Endothelial cell of coronary artery (primary cell): ENCODE data around the gene KRTAP2-1. TPM values are rescaled to one million over a fixed set of nuclear protein-coding genes. Genes with fewer than 3 reads are reported as not detected.

Experiments used
- total RNA-seq: library from RNA; depleted of rRNA; stranded (reverse); fragments of >200 nt; gene quantifications from 2 replicates; pipeline ENCODE4 v1.2.3, GENCODE V29; 2014

Gene KRTAP2-1, protein sequence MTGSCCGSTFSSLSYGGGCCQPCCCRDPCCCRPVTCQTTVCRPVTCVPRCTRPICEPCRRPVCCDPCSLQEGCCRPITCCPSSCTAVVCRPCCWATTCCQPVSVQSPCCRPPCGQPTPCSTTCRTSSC
- not detected in 2 replicates for total RNA-seq

GRCh38 chr17:41046735-41047465 is at the start of gene KRTAP2-1:
KRTAP2-1 (minus strand) TSS chr17:41047316; CDS start chr17:41047267, 49 bp downstream.

GRCh38 chr17:41084100-41084856 is 37.2 kb upstream of the KRTAP2-1 start, which contains the start of gene KRTAP4-7:
KRTAP4-7 (plus strand) TSS chr17:41084150; CDS start chr17:41084207, 57 bp downstream.

DNA sequence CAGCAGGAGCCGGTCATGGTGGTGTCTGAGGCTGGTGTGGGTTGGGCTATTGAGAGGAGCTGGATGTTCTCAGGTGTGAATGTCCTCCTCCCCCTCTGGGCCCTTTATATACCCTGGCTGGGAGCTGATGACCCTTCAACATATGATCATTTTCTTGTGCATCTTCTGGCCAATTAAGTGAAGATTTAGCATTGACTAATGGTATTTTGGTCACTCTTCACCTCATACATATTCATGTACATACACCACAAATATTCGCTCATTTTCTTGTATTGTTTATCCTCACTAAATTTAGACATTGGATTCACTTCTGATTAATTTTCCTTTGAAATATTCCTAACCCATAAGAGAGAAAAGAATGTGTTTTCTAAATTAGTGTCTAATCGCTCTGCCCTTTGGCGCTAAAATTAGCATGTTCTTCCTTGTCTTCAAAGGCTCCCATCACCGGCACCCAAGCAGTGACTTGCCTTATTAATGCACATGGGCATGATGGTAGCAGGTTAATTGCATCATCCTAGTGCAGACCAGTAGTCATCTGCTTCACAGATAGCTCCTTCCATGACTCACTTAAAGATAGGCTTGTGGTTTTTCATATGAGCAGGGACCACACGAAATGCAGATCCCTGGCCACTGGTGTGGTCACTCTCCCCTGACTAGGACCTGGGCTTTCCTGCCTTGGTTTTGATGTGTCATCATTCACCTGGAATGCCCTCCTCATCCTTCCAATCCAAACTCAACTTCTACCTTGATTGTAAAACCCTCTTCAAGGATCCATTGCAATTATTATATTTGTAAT is 18.9 kb upstream of the KRTAP2-1 start, which contains the start of gene KRTAP2-4:
TSS of gene KRTAP2-4 (minus strand) at position 51 of the 796 bp plus-strand sequence. CDS start at position 17, 34 bp downstream.

DNA sequence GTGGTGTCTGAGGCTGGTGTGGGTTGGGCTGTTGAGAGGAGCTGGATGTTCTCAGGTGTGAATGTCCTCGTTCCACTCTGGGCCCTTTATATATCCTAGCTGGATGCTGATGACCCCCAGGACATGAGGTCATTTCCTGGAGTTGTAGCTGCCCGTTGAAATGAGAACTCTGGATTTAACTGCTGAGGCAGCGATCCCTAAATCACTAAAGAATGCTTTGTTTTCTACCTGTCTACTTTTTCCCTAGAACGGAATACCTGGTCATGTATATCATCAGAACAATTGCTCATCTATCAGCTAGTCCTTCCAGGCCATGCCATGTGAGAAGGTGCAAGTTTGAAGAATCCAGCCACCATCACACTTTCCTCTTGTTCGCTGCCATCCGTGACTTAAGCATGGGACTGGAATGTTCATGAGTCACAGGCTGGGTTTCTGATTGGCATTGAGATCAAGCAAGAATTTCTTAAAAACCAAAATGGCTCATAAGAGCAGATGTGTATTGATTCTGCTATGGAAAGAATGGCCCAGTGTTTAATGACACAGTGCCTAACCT is 13.0 kb upstream of the KRTAP2-1 start, which contains the start of gene KRTAP2-3:
TSS of gene KRTAP2-3 (minus strand) at position 63 of the 553 bp plus-strand sequence. CDS start 64 bp downstream, outside the sequence.

DNA sequence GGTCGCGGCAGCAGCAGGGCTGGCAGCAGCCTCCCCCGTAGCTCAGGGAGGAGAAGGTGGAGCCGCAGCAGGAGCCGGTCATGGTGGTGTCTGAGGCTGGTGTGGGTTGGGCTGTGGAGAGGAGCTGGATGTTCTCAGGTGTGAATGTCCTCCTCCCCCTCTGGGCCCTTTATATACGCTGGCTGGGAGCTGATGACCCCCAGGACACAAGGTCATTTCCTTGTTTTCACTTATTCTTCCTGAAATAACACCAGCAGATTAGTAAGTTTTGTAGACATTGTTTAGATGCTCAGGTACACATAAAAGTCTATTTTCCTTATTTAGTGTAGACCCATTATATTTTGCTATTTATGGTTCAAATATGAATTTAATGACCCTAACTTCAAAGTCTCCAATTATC is 8.0 kb upstream of the KRTAP2-1 start, which contains the start of gene KRTAP2-2:
TSS of gene KRTAP2-2 (minus strand) at position 101 of the 400 bp plus-strand sequence. CDS start at position 82, 19 bp downstream.

DNA sequence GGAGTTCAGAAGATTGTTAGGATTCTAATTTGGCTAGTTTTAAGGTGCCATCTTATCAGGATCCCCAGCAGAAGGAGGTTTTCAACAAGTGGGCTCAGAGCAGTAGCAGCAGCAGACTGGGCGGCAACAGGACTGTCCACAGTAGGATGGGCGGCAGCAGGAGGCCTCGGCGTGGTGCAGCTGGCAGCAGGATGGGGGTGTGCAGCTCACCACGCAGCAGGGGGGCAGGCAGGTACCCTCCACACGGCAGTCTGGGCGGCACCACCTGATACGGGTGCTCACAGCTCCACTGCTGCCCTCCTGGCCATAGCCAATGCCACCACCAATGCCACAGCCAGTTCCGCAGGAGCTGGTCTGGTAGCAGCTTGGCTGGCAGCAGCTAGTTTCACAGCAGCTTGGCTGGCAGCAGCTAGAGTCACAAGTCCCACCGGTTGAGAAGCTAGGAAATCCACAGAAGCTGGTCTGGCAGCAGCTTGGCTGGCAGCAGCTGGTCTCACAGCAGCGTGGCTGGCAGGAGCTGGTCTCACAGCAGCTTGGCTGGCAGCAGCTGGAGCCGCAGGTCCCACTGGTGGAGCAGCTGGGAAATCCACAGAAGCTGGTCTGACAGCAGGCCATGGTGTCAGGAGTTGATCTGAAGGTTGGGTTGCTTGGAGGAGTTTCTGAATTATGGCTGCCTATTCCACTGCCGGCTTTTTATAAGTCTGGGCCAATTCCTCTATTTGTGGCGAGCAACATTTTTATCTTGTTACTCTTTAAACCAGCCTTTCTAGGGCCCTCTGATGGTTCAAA is 6.1 kb downstream of the KRTAP2-1 start, which contains the start of gene KRTAP1-1:
TSS of gene KRTAP1-1 (minus strand) at position 668 of the 789 bp plus-strand sequence. CDS start at position 615, 53 bp downstream.

DNA sequence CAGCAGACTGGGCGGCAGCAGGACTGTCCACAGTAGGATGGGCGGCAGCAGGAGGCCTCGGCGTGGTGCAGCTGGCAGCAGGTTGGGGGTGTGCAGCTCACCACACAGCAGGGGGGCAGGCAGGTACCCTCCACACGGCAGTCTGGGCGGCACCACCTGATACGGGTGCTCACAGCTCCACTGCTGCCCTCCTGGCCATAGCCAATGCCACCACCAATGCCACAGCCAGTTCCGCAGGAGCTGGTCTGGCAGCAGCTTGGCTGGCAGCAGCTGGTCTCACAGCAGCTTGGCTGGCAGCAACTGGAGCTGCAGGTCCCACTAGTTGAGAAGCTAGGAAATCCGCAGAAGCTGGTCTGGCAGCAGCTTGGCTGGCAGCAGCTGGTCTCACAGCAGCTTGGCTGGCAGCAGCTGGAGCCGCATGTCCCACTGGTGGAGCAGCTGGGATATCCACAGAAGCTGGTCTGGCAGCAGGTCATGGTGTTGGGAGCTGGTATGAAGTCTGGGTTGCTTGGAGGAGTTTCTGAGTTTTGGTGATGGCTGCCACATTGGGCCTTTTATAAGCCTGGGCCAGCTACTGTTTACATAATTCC is 12.7 kb downstream of the KRTAP2-1 start, which contains the start of gene KRTAP1-3:
TSS of gene KRTAP1-3 (minus strand) at position 529 of the 590 bp plus-strand sequence. CDS start at position 476, 53 bp downstream.

GRCh38 chr17:41029633-41030245 is 17.4 kb downstream of the KRTAP2-1 start, which contains the start of gene KRTAP1-4:
KRTAP1-4 (minus strand) TSS chr17:41030195; CDS start chr17:41030078, 117 bp downstream.

GRCh38 chr17:41026715-41027471 is 20.2 kb downstream of the KRTAP2-1 start, which contains the start of gene KRTAP1-5:
KRTAP1-5 (minus strand) TSS chr17:41027208; CDS start chr17:41027155, 53 bp downstream.

DNA sequence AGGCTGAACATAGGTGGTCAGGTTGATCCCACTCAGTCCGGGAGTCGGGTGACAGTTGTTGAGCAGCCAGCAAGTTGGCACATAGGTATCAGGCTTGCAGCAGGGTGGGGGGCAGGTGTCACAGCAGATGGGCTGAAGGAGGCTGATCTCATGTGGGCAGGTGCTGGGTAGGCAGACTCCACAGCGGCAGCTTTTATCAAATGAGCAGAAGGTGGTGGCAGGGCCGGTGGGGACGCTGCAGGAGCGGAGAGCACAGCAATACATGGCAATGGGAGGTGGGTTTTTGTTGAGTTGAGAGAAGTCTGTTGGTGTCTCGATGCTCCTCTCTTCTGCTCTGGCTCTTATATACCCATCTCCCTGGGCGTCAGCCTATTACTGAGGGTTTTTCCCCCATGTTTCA is 38.3 kb downstream of the KRTAP2-1 start, which contains the start of gene KRTAP3-1:
TSS of gene KRTAP3-1 (minus strand) at position 318 of the 400 bp plus-strand sequence. CDS start at position 264, 54 bp downstream.

GRCh38 chr17:40999563-40999962 is 47.6 kb downstream of the KRTAP2-1 start, which contains the start of gene KRTAP3-2:
KRTAP3-2 (minus strand) TSS chr17:40999906; CDS start chr17:40999853, 53 bp downstream.

Other genes starting within 250 kb of the KRTAP2-1 start
- not detected in 2 replicates for gene KRT28, start 247.4 kb downstream of the KRTAP2-1 start, total RNA-seq
- 2.7 and 4.0 TPM in 2 replicates for gene KRT10, start 224.7 kb downstream of the KRTAP2-1 start, total RNA-seq
- not detected in 2 replicates for gene KRT12, start 180.1 kb downstream of the KRTAP2-1 start, total RNA-seq
- not detected in 2 replicates for gene KRT20, start 162.1 kb downstream of the KRTAP2-1 start, total RNA-seq
- gene KRT23, start 109.7 kb downstream of the KRTAP2-1 start, total RNA-seq: not detected in 2 replicates
- not detected in 2 replicates for gene KRT39, start 80.4 kb downstream of the KRTAP2-1 start, total RNA-seq
- gene KRT40, start 63.0 kb downstream of the KRTAP2-1 start, total RNA-seq: not detected in 2 replicates
- gene KRTAP3-3, start 53.2 kb downstream of the KRTAP2-1 start, total RNA-seq: not detected in 2 replicates
- not detected in 2 replicates for gene KRTAP3-2, start 47.4 kb downstream of the KRTAP2-1 start, total RNA-seq
- not detected in 2 replicates for gene KRTAP3-1, start 38.2 kb downstream of the KRTAP2-1 start, total RNA-seq
- gene KRTAP1-5, start 20.1 kb downstream of the KRTAP2-1 start, total RNA-seq: not detected in 2 replicates
- not detected in 2 replicates for gene KRTAP1-4, start 17.1 kb downstream of the KRTAP2-1 start, total RNA-seq
- gene KRTAP1-3, start 12.4 kb downstream of the KRTAP2-1 start, total RNA-seq: not detected in 2 replicates
- gene KRTAP1-1, start 5.9 kb downstream of the KRTAP2-1 start, total RNA-seq: not detected in 2 replicates
- gene KRTAP2-2, start 7.9 kb upstream of the KRTAP2-1 start, total RNA-seq: not detected in 2 replicates
- not detected in 2 replicates for gene KRTAP2-3, start 12.8 kb upstream of the KRTAP2-1 start, total RNA-seq
- gene KRTAP2-4, start 18.6 kb upstream of the KRTAP2-1 start, total RNA-seq: not detected in 2 replicates
- not detected in 2 replicates for gene KRTAP4-7, start 36.8 kb upstream of the KRTAP2-1 start, total RNA-seq
- not detected in 2 replicates for gene KRTAP4-8, start 50.8 kb upstream of the KRTAP2-1 start, total RNA-seq
- gene KRTAP4-16, start 54.9 kb upstream of the KRTAP2-1 start, total RNA-seq: not detected in 2 replicates
- gene KRTAP4-9, start 58.1 kb upstream of the KRTAP2-1 start, total RNA-seq: not detected in 2 replicates
- gene KRTAP4-11, start 71.1 kb upstream of the KRTAP2-1 start, total RNA-seq: not detected in 2 replicates
- gene KRTAP4-12, start 76.9 kb upstream of the KRTAP2-1 start, total RNA-seq: not detected in 2 replicates
- gene KRTAP4-6, start 93.2 kb upstream of the KRTAP2-1 start, total RNA-seq: not detected in 2 replicates
- gene KRTAP4-5, start 102.5 kb upstream of the KRTAP2-1 start, total RNA-seq: not detected in 2 replicates
- not detected in 2 replicates for gene KRTAP4-4, start 113.4 kb upstream of the KRTAP2-1 start, total RNA-seq
- not detected in 2 replicates for gene KRTAP4-3, start 120.9 kb upstream of the KRTAP2-1 start, total RNA-seq
- gene KRTAP4-2, start 130.9 kb upstream of the KRTAP2-1 start, total RNA-seq: not detected in 2 replicates
- gene KRTAP4-1, start 137.6 kb upstream of the KRTAP2-1 start, total RNA-seq: not detected in 2 replicates
- gene KRTAP9-1, start 142.6 kb upstream of the KRTAP2-1 start, total RNA-seq: not detected in 2 replicates
- not detected in 2 replicates for gene KRTAP9-2, start 179.3 kb upstream of the KRTAP2-1 start, total RNA-seq
- not detected in 2 replicates for gene KRTAP9-3, start 185.1 kb upstream of the KRTAP2-1 start, total RNA-seq
- not detected in 2 replicates for gene KRTAP9-8, start 190.7 kb upstream of the KRTAP2-1 start, total RNA-seq
- not detected in 2 replicates for gene KRTAP9-4, start 202.4 kb upstream of the KRTAP2-1 start, total RNA-seq
- not detected in 2 replicates for gene KRTAP9-9, start 208.1 kb upstream of the KRTAP2-1 start, total RNA-seq
- not detected in 2 replicates for gene KRTAP9-6, start 218.1 kb upstream of the KRTAP2-1 start, total RNA-seq
- not detected in 2 replicates for gene KRTAP9-7, start 228.4 kb upstream of the KRTAP2-1 start, total RNA-seq